SK-N-SH treated with all-trans-retinoic acid at 6 μM for 48 hours (cell line): ENCODE results near the gene AKAP13.

ENCODE experiments used
- ATAC-seq: fragments of 200-7000 bp; cut with Tn5 transposase; 3 replicates; pipeline ENCODE4 v1.9.1; 2020; ENCODE audit warnings: mild to moderate bottlenecking, moderate library complexity
- ARNTL ChIP-seq: fragments of 450-650 bp; formaldehyde crosslinking; IDR thresholded peaks from 2 replicates; pipeline ENCODE4 v1.5.0; 2020; ENCODE audit warnings: low read depth, mild to moderate bottlenecking, moderate library complexity, borderline replicate concordance
- BACH2 ChIP-seq: fragments of 250-450 bp; sonication (Bioruptor Pico); IDR thresholded peaks from 2 replicates; pipeline ENCODE4 v1.9.0; 2021; ENCODE audit warnings: mild to moderate bottlenecking, borderline replicate concordance
- CREB5 ChIP-seq: fragments of 250-450 bp; sonication (Bioruptor Pico); IDR thresholded peaks from 2 replicates; pipeline ENCODE4 v1.5.1; 2020; ENCODE audit warnings: low read depth, mild to moderate bottlenecking, moderate library complexity
- CSDC2 ChIP-seq: fragments of 250-450 bp; sonication (Bioruptor Pico); IDR thresholded peaks from 2 replicates; pipeline ENCODE4 v1.5.0; 2020; ENCODE audit warnings: mild to moderate bottlenecking, moderate library complexity
- CSRNP3 ChIP-seq: fragments of 250-450 bp; sonication (Bioruptor Pico); IDR thresholded peaks from 2 replicates; pipeline ENCODE4 v1.5.1; 2021; ENCODE audit warnings: mild to moderate bottlenecking, moderate library complexity
- ESRRG ChIP-seq: fragments of 250-450 bp; sonication (Bioruptor Pico); IDR thresholded peaks from 2 replicates; pipeline ENCODE4 v1.6.1; 2021; ENCODE audit warnings: mild to moderate bottlenecking
- GLIS3 ChIP-seq: fragments of 250-450 bp; sonication (Bioruptor Pico); IDR thresholded peaks from 2 replicates; pipeline ENCODE4 v1.5.0; 2020; ENCODE audit warnings: mild to moderate bottlenecking, moderate library complexity
- ISL1 ChIP-seq: fragments of 250-450 bp; sonication (Bioruptor Pico); IDR thresholded peaks from 2 replicates; pipeline ENCODE4 v2.1.2; 2022; ENCODE audit warnings: mild to moderate bottlenecking, moderate library complexity
- OSR1 ChIP-seq: fragments of 250-450 bp; sonication (Bioruptor Pico); IDR thresholded peaks from 2 replicates; pipeline ENCODE4 v1.8.0; 2022; ENCODE audit warnings: moderate library complexity, mild to moderate bottlenecking, inconsistent platforms
- PATZ1 ChIP-seq: fragments of 250-450 bp; sonication (Bioruptor Pico); IDR thresholded peaks from 2 replicates; pipeline ENCODE4 v1.8.0; 2020; ENCODE audit warnings: mild to moderate bottlenecking, moderate library complexity, borderline replicate concordance
- POU6F1 ChIP-seq: fragments of 250-450 bp; sonication (Bioruptor Pico); IDR thresholded peaks from 2 replicates; pipeline ENCODE4 v1.8.0; 2021; ENCODE audit warnings: low read depth, mild to moderate bottlenecking, moderate library complexity, borderline replicate concordance
- PPARA ChIP-seq: fragments of 250-450 bp; sonication (Bioruptor Pico); IDR thresholded peaks from 2 replicates; pipeline ENCODE4 v1.5.0; 2020; ENCODE audit warnings: mild to moderate bottlenecking, borderline replicate concordance
- SNAI2 ChIP-seq: fragments of 250-450 bp; sonication (Bioruptor Pico); IDR thresholded peaks from 2 replicates; pipeline ENCODE4 v1.5.0; 2020; ENCODE audit warnings: mild to moderate bottlenecking, moderate library complexity
- TCF4 ChIP-seq: fragments of 250-450 bp; sonication (Bioruptor Pico); IDR thresholded peaks from 2 replicates; pipeline ENCODE4 v1.8.0; 2021; ENCODE audit warnings: mild to moderate bottlenecking, moderate library complexity, borderline replicate concordance
- TOX ChIP-seq: fragments of 250-450 bp; sonication (Bioruptor Pico); IDR thresholded peaks from 2 replicates; pipeline ENCODE4 v1.8.0; 2021; ENCODE audit warnings: mild to moderate bottlenecking, moderate library complexity, borderline replicate concordance
- TSHZ2 ChIP-seq: fragments of 250-450 bp; sonication (Bioruptor Pico); IDR thresholded peaks from 2 replicates; pipeline ENCODE4 v1.5.0; 2020; ENCODE audit warnings: mild to moderate bottlenecking, moderate library complexity
- ZC3H10 ChIP-seq: fragments of 250-450 bp; sonication (Bioruptor Pico); IDR thresholded peaks from 2 replicates; pipeline ENCODE4 v1.5.1; 2021; ENCODE audit warnings: mild to moderate bottlenecking, moderate library complexity
- ZFP3 ChIP-seq: fragments of 250-450 bp; sonication (Bioruptor Pico); IDR thresholded peaks from 2 replicates; pipeline ENCODE4 v1.5.0; 2020; ENCODE audit warnings: mild to moderate bottlenecking, moderate library complexity
- ZFP30 ChIP-seq: fragments of 450-650 bp; formaldehyde crosslinking; IDR thresholded peaks from 2 replicates; pipeline ENCODE4 v1.5.0; 2022; ENCODE audit warnings: mild to moderate bottlenecking, moderate library complexity
- ZNF565 ChIP-seq: fragments of 450-650 bp; formaldehyde crosslinking; conservative IDR thresholded peaks from 2 replicates; pipeline ENCODE4 v1.5.0; 2020; ENCODE audit warnings: low read depth, mild to moderate bottlenecking, moderate library complexity
- ZNF70 ChIP-seq: fragments of 450-650 bp; formaldehyde crosslinking; IDR thresholded peaks from 2 replicates; pipeline ENCODE4 v1.5.0; 2020; ENCODE audit warnings: mild to moderate bottlenecking, moderate library complexity
- ZNF8 ChIP-seq: fragments of 450-650 bp; formaldehyde crosslinking; IDR thresholded peaks from 2 replicates; pipeline ENCODE4 v1.5.0; 2020; ENCODE audit warnings: mild to moderate bottlenecking, moderate library complexity

Gene AKAP13

GRCh38 chr15:85603160-85603559 lies 222.8 kb downstream of the AKAP13 start (continued):
- TF ChIP-seq POU6F1 (CRISPR knock-in tag) (no peak), BACH2 (CRISPR knock-in tag) (no peak), TCF4 (no peak)

GRCh38 chr15:85603703-85604102 lies 223.3 kb downstream of the AKAP13 start:
- no peak for TF ChIP-seq SNAI2 (CRISPR knock-in tag)
- no peak for TF ChIP-seq ZNF565 (CRISPR knock-in tag)
- no peak for TF ChIP-seq GLIS3 (CRISPR knock-in tag)
- TF ChIP-seq ESRRG (CRISPR knock-in tag), result no peak
- no peak for TF ChIP-seq ARNTL (CRISPR knock-in tag)
- no peak for TF ChIP-seq ZC3H10
- no peak for TF ChIP-seq TOX (CRISPR knock-in tag)
- no peak for TF ChIP-seq CSRNP3 (CRISPR knock-in tag)
- no peak for TF ChIP-seq CREB5 (CRISPR knock-in tag)
- TF ChIP-seq ZFP30 (CRISPR knock-in tag), result no peak
- no peak for TF ChIP-seq PPARA (CRISPR knock-in tag)
- TF ChIP-seq ZNF70, result no peak
- TF ChIP-seq OSR1 (CRISPR knock-in tag), result no peak
- no peak for TF ChIP-seq ZNF8 (CRISPR knock-in tag)
- no peak for ATAC-seq

GRCh38 chr15:85604194-85604593 lies 223.8 kb downstream of the AKAP13 start:
- TF ChIP-seq ISL1 (CRISPR knock-in tag) (no peak), POU6F1 (CRISPR knock-in tag) (no peak), TSHZ2 (CRISPR knock-in tag) (no peak), ZNF8 (CRISPR knock-in tag) (no peak), ZFP30 (CRISPR knock-in tag) (no peak), ZNF70 (no peak), CSDC2 (no peak), CSRNP3 (CRISPR knock-in tag) (no peak), GLIS3 (CRISPR knock-in tag) (no peak), PPARA (CRISPR knock-in tag) (no peak), CREB5 (CRISPR knock-in tag) (no peak), ARNTL (CRISPR knock-in tag) (no peak), ZFP3 (no peak), ZC3H10 (no peak), PATZ1 (CRISPR knock-in tag) (no peak), TCF4 (no peak), TOX (CRISPR knock-in tag) (no peak)
- ATAC-seq, result no peak
